Heart left ventricle (tissue), 16 donors: Measurements from ENCODE around the gene IRF1. TPM values are rescaled to one million over a fixed set of nuclear protein-coding genes. Genes with fewer than 3 reads are reported as not detected.

Source experiments
- ATAC-seq, 4 donors: fragments of 200-7000 bp; cut with Tn5 transposase; one replicate each; pipeline ENCODE4 v1.9.1; 2020 to 2022; ENCODE audit warnings: moderate library complexity in 4 of 4, mild to moderate bottlenecking in 3 of 4, moderate number of reproducible peaks in 1 of 4
- DNase-seq, 5 donors: peaks; one replicate each; pipeline ENCODE4 v3.0.0-alpha.2; 2020
- H3K27ac ChIP-seq, 12 donors: fragments of 200-600 bp; sonication (generic) in 4 of 12; one replicate each; pipeline versions ENCODE4 v1.5.0 to v1.8.0; 2016 to 2022; ENCODE audit warnings: mild to moderate bottlenecking in 2 of 12
- H3K27me3 ChIP-seq, 9 donors: fragments of 200-600 bp; sonication (generic) in 2 of 9; one replicate each; pipeline versions ENCODE4 v1.5.1 to v1.8.0; 2016 to 2022; ENCODE audit warnings: mild to moderate bottlenecking in 3 of 9
- H3K36me3 ChIP-seq, 9 donors: fragments of 200-600 bp; sonication (generic) in 2 of 9; one replicate each; pipeline versions ENCODE4 v1.5.0 to v1.8.0; 2018 to 2022; ENCODE audit warnings: mild to moderate bottlenecking in 2 of 9
- H3K4me1 ChIP-seq, 12 donors: fragments of 200-600 bp; sonication (generic) in 4 of 12; one replicate each; pipeline versions ENCODE4 v1.5.0 to v1.8.0; 2016 to 2022; ENCODE audit warnings: mild to moderate bottlenecking in 3 of 12
- H3K4me3 ChIP-seq, 12 donors: fragments of 200-600 bp; sonication (generic) in 4 of 12; one replicate each; pipeline versions ENCODE4 v1.5.0 to v1.8.0; 2017 to 2022; ENCODE audit warnings: mild to moderate bottlenecking in 9 of 12, moderate library complexity in 4 of 12
- H3K9me3 ChIP-seq, 12 donors: fragments of 200-600 bp; sonication (generic) in 4 of 12; one replicate each; pipeline versions ENCODE4 v1.5.0 to v1.8.0; 2016 to 2022; ENCODE audit warnings: mild to moderate bottlenecking in 1 of 12
- POLR2A ChIP-seq, 2 donors: fragments of 450-650 bp; IDR thresholded peaks; one replicate each; pipeline ENCODE4 v1.6.1; 2017; ENCODE audit warnings: antibody characterized with exemption in 2 of 2, mild to moderate bottlenecking in 2 of 2, moderate library complexity in 2 of 2
- WGBS, 4 donors: extraction: QIAGEN DNeasy Blood & Tissue Kit in 2 of 4; methylation state at CpG; one replicate each; pipeline versions ENCODE4 v1.1.5 to v1.1.7; 2013 to 2018; 5-methylcytosine and 5-hydroxymethylcytosine counted together
- intact Hi-C, 10 donors: fragments of 100-400 bp; cut with DNase I; formaldehyde crosslinking; loops; one replicate each; pipeline versions ENCODE4 v1.11.1 to v1.14.2; 2022
- polyA plus RNA-seq, 2 donors: library from polyadenylated mRNA; stranded (reverse); fragments of 200-250 nt; gene quantifications; one replicate each; pipeline ENCODE4 v1.2.3, GENCODE V29; 2013
- total RNA-seq, 9 donors: library from RNA; depleted of rRNA in 2 of 9; stranded (reverse); fragments of >200 nt in 2 of 9; fragmentation: NEBNext Ultra II Directional in 3 of 9; extraction: Animal tissue kit (Norgen Biotek cat#: 25700) in 3 of 9; gene quantifications; one replicate each; pipeline versions ENCODE4 v1.1.0 to v1.2.4, GENCODE V29; 2016 to 2023
- TF ChIP-seq, protein P1 (sequence below), 12 donors: fragments of 200-600 bp; sonication (generic) in 4 of 12; IDR thresholded peaks; one replicate each; pipeline versions ENCODE4 v1.5.0 to v1.8.0; 2018 to 2022; ENCODE audit warnings: antibody characterized with exemption in 12 of 12, mild to moderate bottlenecking in 5 of 12
- donor health status: ischemic (EF 13 %, LVEDD 7.1; RV severe dilation, severe dysfunction).
- donor health status: healthy with polysubstance abuse.
- donor health status: DM: no; HTN: yes; CAD: no.
- donor health status: DM: no; HTN: no; CAD: no.
- donor health status: ischemic (EF 25% LVEDD 6.9; RV normal size, moderate dysfunction).
- donor health status: ischemic (EF 25% LVEDD 5.7; RV mildly dilated, moderate dysfunction).
- donor health status: healthy.
- donor health status: DM: yes; HTN: yes; CAD: no.
- donor health status: ischemic (EF 35%, LVEDD 5.7; RV mildly dilated, moderate dysfunction).
- donor health status: nonischemic (EF 11% LVEDD 7.7; RV severe dilation, severe dysfunction).
- donor health status: DM: yes; HTN: yes; CAD: no.
- donor health status: PGD.
- donor health status: ischemic (EF 29% LVEDD 5.4; RV normal size, mild dysfunction).
- donor health status: nonischemic (EF 23%, LVEDD 6.1; RV moderate dilation, normal function).

The IRF1 gene
- total and polyA plus RNA-seq, 11 donors: 7.5 to 190 (median 18.4) TPM

DNA sequence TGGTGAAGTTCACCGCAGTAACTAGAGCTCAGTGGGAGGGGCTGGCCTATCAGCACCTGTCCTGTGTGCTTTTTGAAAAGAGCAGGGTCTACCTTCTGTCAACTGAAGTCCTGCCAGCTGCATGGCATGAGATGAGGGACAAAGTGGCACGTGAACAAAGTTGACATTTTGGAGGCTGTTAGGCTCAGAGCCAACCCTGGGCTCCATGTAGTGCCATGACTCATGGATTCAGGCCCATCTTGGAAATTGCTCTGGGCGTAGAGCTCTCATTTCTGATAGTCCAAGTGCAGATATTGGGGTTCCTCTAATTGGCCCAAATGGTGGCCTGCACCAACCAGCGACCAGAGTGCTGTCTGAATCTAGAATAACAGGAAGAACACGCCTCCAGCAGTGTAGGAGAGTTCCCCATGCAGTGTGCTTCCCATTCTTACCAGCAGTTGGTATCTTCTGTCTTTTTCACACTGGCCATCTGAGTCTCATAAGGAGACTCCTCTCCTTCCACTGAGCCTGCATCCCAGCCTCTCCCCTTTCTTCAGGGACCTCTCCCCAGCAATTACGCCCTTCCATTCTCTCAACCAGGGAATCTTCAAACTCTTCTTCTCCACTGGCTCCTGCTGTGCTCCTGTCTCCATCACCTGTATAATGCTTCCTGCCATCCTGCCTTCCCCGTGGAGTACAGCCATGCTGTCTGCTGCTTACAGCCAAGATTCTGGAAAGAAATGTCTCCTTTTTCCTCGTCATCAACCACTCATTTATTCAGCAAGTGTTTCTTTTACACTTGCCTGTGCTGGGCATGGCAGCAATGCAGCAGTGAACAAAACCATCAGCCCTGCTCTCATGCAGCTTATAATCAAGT, 30.4 kb downstream of the IRF1 start:
- peak; percentile 18 to 70 (median 58) for ATAC-seq
- H3K4me3 ChIP-seq: no peak overlapping the region
- peak overlapping the region in 7 of 12 donors; percentile 6 to 98 (median 37) for H3K27ac ChIP-seq
- peaks cover 19 to 99% (median 70%) of the 10 kb centered on the region in 12 donors for H3K4me1 ChIP-seq
- H3K9me3 ChIP-seq: no peaks in the 10 kb centered on the region
- H3K36me3 ChIP-seq: peaks cover 0 to 18% (median 0%) of the 10 kb centered on the region in 9 donors
- no peaks in the 10 kb centered on the region for H3K27me3 ChIP-seq
- intact Hi-C loops: loop anchor here in 1 of 10 donors (5.0 kb wide), 1 partner anchor 33 kb away; no protein-coding TSS in a partner anchor
- TF ChIP-seq, protein P1, sequence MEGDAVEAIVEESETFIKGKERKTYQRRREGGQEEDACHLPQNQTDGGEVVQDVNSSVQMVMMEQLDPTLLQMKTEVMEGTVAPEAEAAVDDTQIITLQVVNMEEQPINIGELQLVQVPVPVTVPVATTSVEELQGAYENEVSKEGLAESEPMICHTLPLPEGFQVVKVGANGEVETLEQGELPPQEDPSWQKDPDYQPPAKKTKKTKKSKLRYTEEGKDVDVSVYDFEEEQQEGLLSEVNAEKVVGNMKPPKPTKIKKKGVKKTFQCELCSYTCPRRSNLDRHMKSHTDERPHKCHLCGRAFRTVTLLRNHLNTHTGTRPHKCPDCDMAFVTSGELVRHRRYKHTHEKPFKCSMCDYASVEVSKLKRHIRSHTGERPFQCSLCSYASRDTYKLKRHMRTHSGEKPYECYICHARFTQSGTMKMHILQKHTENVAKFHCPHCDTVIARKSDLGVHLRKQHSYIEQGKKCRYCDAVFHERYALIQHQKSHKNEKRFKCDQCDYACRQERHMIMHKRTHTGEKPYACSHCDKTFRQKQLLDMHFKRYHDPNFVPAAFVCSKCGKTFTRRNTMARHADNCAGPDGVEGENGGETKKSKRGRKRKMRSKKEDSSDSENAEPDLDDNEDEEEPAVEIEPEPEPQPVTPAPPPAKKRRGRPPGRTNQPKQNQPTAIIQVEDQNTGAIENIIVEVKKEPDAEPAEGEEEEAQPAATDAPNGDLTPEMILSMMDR (IDR thresholded peaks at IDR 0.05): peak in 3 of 12 donors; percentile 14 to 22 (median 20)
- no peak for TF ChIP-seq POLR2A (IDR thresholded peaks at IDR 0.05)
- 64 to 77% (median 71%) methylated on average over 5 to 8 of the region's 8 CpGs for WGBS, 4 donors
- DNase-seq: peak in 4 of 5 donors; percentile 45 to 79 (median 68)

DNA sequence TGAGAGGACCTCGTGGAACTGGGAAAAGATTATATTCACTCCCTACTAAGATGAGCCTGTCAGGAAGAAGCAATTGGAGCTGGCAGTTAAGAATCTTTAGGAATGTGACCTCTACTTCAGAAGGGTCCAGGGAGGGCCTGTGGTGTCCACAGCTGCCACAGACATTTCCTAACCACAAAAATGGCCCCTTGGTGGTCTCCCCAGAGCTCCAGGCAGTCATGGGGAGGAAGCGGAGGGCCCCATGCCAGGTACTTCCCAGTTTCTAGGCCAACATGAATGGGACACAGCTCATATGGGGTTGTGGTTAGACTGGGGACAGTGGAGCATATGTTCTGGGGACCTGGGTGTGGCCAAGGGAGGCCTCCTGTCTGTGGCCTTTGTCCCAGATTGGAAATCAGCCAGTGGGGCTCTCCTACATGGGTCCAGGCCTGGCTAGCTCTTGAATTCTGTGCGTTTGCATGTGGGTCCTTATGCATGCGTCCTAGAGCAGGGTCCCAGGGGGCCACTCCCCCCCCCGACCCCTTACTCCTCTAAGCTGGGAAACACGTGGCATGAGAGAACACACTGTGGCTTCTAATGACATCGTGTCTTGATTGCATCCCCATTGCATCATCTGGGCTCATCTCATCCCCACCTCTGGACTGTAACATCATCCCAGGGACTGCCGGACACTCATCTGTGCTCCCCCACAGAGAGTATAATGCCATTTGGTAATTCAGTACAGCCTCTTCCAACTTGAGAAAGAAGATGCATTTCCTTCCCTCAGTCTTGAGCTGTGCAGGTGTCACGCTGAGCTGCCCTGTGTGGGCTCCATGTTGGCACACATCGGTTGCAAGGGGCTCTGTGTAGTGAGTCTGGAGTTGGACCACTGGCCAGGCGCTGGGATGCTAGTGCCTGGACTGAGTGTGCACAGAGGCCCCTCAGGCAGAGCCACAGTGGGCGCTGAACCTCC, 31.3 kb downstream of the IRF1 start:
- DNase-seq (no peak), ATAC-seq (peak in 3 of 4 donors; percentile 2 to 15 (median 4))
- H3K27me3 ChIP-seq: no peaks in the 10 kb centered on the region
- no peak for TF ChIP-seq POLR2A (IDR thresholded peaks at IDR 0.05)
- TF ChIP-seq, protein P1 (IDR thresholded peaks at IDR 0.05): no peak
- no peak overlapping the region for H3K4me3 ChIP-seq
- no peaks in the 10 kb centered on the region for H3K9me3 ChIP-seq
- H3K36me3 ChIP-seq: peaks cover 0 to 18% (median 3%) of the 10 kb centered on the region in 9 donors
- H3K27ac ChIP-seq: peak overlapping the region in 8 of 12 donors; percentile 1 to 98 (median 32)
- intact Hi-C loops: no loop called here
- 81 to 86% (median 82%) methylated on average over 9 to 12 of the region's 12 CpGs for WGBS, 4 donors
- H3K4me1 ChIP-seq: peaks cover 19 to 99% (median 64%) of the 10 kb centered on the region in 12 donors

DNA sequence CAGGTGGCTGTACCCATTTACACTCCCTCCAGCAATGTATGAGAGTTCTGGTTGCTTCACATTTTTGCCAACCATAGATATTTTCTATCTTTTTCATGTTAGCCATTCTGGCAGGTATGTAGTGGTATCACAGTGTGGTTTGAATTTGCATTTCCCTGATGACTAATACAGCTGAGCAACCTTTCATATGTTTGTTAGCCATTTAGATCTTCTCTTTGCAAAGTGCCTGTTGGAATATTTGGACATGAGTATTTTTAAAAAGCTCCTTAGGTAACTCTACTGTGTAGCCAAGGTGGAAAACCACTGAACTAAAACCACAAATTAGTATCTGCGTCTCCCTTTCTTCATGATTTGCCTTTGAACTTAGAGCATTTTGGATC, 31.9 kb downstream of the IRF1 start:
- ATAC-seq (no peak), DNase-seq (no peak)
- intact Hi-C loops: no loop called here
- peaks cover 15 to 99% (median 59%) of the 10 kb centered on the region in 12 donors for H3K4me1 ChIP-seq
- H3K36me3 ChIP-seq: peaks cover 0 to 23% (median 6%) of the 10 kb centered on the region in 9 donors
- 81 to 93% (median 87%) methylated on average over 1 of the region's 1 CpG for WGBS, 4 donors
- TF ChIP-seq, protein P1 (IDR thresholded peaks at IDR 0.05): no peak
- no peak for TF ChIP-seq POLR2A (IDR thresholded peaks at IDR 0.05)
- H3K27me3 ChIP-seq: no peaks in the 10 kb centered on the region
- no peak overlapping the region for H3K4me3 ChIP-seq
- H3K9me3 ChIP-seq: no peaks in the 10 kb centered on the region
- H3K27ac ChIP-seq: peak overlapping the region in 6 of 12 donors; percentile 1 to 98 (median 25)
